Measurements from ENCODE around the gene LDLRAD4. TPM values are rescaled to one million over a fixed set of nuclear protein-coding genes. Genes with fewer than 3 reads are reported as not detected.

Gene LDLRAD4
- total RNA-seq, 2 donors from 2014 or later = 112 to 120 TPM

- DNase-seq = no peak
These were observed 395.3 kb downstream of the LDLRAD4 start for GRCh38 chr18:13613591-13614501.

GRCh38 chr18:13614641-13615288, 396.2 kb downstream of the LDLRAD4 start:
- ATAC-seq (peak; percentile 12), DNase-seq (no peak)
- no peaks in the 10 kb centered on the region for H3K9me3 ChIP-seq (ENCODE audit: control insufficient read depth, low read length, poor library complexity, severe bottlenecking)
- Mint-ChIP-seq H3K27ac (peak overlapping the region; percentile 99), H3K4me1 (peaks cover 61% of the 10 kb centered on the region), H3K36me3 (ENCODE audit: low read depth) (no peaks in the 10 kb centered on the region), H3K4me3 (peak overlapping the region; percentile 94), H3K27me3 (no peaks in the 10 kb centered on the region)

More at GRCh38 chr18:13613591-13614501, 395.3 kb downstream of the LDLRAD4 start:
- peaks cover 65% of the 10 kb centered on the region for H3K4me1 Mint-ChIP-seq
- no peak for ATAC-seq
- H3K4me3 Mint-ChIP-seq = peak overlapping the region; percentile 94
- no peaks in the 10 kb centered on the region for H3K27me3 Mint-ChIP-seq
- no peaks in the 10 kb centered on the region for H3K36me3 Mint-ChIP-seq (ENCODE audit: low read depth)
- peak overlapping the region; percentile 99 for H3K27ac Mint-ChIP-seq
- no peaks in the 10 kb centered on the region for H3K9me3 ChIP-seq (ENCODE audit: control insufficient read depth, low read length, poor library complexity, severe bottlenecking)

DNA sequence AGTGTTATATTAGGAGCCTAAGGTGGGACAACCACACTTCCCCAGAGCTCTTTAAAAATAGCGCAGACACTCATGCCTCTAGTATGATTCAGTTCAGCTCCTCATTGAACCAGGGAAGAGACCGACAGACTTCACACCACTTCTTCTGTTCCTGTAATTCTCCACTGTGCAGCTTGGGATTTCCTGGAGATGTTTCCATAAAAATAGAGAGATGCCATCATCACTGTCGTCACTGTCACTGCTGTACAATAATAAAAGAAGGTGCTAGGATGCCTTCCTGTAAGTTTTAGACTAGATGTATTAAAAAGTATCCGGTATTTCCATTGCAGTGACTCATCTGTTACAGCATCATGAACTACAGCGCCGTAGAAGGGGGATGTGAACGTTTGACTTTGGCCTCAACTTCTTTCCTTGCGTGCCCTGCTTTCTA, 396.9 kb downstream of the LDLRAD4 start:
- DNase-seq (no peak), ATAC-seq (no peak)
- Mint-ChIP-seq H3K36me3 (ENCODE audit: low read depth) (no peaks in the 10 kb centered on the region), H3K27ac (peak overlapping the region; percentile 99), H3K27me3 (no peaks in the 10 kb centered on the region), H3K4me3 (peak overlapping the region; percentile 94), H3K4me1 (peaks cover 60% of the 10 kb centered on the region)
- no peaks in the 10 kb centered on the region for H3K9me3 ChIP-seq (ENCODE audit: control insufficient read depth, low read length, poor library complexity, severe bottlenecking)

DNA sequence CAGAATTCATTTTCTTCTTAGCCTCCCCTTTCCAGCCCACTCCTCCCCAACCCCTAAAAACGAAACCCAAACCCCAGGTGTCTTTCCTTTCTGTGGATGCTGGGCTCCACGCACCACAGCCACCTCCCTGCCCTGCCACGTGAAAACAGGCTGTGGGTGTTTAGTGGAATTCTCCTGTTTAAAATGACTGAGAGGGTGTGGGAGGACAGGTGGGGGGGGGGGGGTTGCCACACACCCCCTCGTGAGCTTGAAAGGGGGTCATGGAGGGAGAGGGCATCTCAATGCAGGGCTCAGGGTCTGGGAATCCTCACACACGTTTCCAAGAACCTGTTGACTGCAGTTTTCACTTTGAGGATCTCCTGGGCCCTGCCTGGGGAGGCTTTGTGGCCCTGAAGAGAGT, 397.5 kb downstream of the LDLRAD4 start:
- ATAC-seq (no peak), DNase-seq (no peak)
- no peaks in the 10 kb centered on the region for H3K9me3 ChIP-seq (ENCODE audit: control insufficient read depth, low read length, poor library complexity, severe bottlenecking)
- peak overlapping the region; percentile 94 for H3K4me3 Mint-ChIP-seq
- H3K4me1 Mint-ChIP-seq = peaks cover 57% of the 10 kb centered on the region
- no peaks in the 10 kb centered on the region for H3K27me3 Mint-ChIP-seq
- peak overlapping the region; percentile 99 for H3K27ac Mint-ChIP-seq
- no peaks in the 10 kb centered on the region for H3K36me3 Mint-ChIP-seq (ENCODE audit: low read depth)

DNA sequence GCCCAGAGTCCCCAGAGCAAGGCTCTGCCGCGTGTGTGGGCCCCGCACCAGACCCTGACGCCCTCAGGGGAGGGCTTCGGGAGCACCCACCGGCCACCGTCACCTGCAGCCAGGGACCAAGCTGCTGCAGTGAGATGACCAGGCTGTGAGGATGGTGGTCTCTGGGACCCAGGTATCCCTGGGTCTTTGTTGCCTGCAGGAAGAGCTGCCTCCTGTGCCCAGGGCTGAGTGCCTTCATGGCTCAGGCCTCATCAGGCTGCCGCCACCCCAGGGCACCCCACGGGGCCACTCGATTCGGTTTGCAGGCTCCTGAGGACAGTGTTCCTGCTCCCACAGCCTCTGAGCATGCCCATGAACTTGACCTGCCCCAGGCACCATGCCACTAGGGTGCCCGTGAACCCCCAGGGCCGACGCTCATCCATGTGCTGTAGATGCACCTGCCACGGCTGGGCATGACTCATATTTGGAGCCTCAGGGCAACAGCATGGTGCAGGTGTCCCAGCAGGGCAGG, 398.0 kb downstream of the LDLRAD4 start:
- Mint-ChIP-seq H3K4me1 (peaks cover 51% of the 10 kb centered on the region), H3K4me3 (peak overlapping the region; percentile 94), H3K27me3 (no peaks in the 10 kb centered on the region), H3K36me3 (ENCODE audit: low read depth) (no peaks in the 10 kb centered on the region), H3K27ac (peak overlapping the region; percentile 99)
- ATAC-seq (no peak), DNase-seq (no peak)
- H3K9me3 ChIP-seq (ENCODE audit: control insufficient read depth, low read length, poor library complexity, severe bottlenecking) = no peaks in the 10 kb centered on the region

DNA sequence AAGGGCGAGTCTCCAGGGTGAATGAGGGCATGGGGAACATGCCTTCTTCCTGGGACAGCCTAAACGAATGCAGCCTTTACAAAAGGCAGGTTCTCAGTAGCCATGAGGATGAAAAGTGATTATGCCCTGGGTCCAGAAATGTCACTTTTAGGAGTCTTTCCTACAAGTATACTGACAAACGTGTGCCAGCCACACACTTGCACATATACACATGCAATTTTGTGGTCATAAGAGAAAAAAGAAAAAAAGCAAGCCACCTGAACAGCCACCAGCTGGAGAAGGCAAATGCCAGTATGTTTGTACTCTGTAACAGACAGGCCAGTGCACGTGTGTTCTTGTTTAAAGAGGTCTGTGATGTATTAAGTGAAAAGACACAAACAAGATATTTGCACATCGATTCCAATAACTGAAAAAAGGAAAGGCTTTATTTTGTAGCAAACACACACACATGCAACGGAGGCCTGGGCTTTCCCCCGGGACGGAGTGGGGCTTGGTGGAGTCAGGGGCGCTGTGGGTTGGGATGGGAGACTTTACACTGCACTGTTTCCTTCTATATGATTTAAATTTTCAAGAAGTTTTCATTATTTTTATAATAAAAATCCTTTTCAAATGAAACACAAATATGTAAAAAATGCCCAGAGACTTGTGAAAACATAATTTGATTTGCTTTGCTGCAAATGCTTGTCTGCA, 399.4 kb downstream of the LDLRAD4 start:
- Mint-ChIP-seq H3K36me3 (ENCODE audit: low read depth) (no peaks in the 10 kb centered on the region), H3K4me1 (peaks cover 37% of the 10 kb centered on the region), H3K27ac (peak overlapping the region; percentile 11), H3K4me3 (no peak overlapping the region), H3K27me3 (no peaks in the 10 kb centered on the region)
- H3K9me3 ChIP-seq (ENCODE audit: control insufficient read depth, low read length, poor library complexity, severe bottlenecking) = no peaks in the 10 kb centered on the region
- DNase-seq (no peak), ATAC-seq (no peak)

DNA sequence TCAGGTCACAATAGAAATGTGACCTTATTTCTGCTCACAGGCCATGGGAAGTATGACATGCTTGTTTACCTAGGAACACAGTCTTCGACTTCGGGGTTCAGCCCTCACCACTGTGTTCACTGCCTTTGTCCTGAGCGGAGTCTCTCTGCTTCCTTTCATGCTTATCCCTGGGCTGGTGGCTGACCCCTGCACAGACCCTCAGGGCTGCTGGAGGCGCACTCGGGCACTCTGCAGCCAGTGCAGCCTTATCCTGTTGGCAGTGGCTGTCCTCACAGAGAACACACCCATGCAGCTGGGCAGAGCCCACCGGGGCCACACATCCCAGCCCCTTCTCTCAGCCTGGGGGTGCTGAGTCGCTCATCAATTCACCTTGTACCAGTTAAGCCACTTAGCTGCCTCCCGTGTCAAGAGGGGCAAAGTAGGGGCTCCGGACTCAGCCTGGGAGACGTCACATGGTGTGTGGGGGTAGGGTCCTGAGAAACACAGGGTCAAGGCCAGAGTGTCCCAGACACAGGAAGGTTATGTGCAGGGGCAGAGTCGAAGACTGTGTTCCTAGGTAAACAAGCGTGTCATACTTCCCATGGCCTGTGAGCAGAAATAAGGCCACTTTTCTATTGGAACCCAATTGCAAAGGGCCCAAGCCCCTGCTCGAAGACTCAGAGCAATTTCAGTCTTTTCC, 400.3 kb downstream of the LDLRAD4 start:
- ATAC-seq (no peak), DNase-seq (no peak)
- H3K9me3 ChIP-seq (ENCODE audit: control insufficient read depth, low read length, poor library complexity, severe bottlenecking) = no peaks in the 10 kb centered on the region
- no peaks in the 10 kb centered on the region for H3K27me3 Mint-ChIP-seq
- no peaks in the 10 kb centered on the region for H3K36me3 Mint-ChIP-seq (ENCODE audit: low read depth)
- H3K27ac Mint-ChIP-seq = peak overlapping the region; percentile 63
- no peak overlapping the region for H3K4me3 Mint-ChIP-seq
- peaks cover 28% of the 10 kb centered on the region for H3K4me1 Mint-ChIP-seq

GRCh38 chr18:13619505-13620205, 401.1 kb downstream of the LDLRAD4 start:
- Mint-ChIP-seq H3K4me3 (no peak overlapping the region), H3K36me3 (ENCODE audit: low read depth) (no peaks in the 10 kb centered on the region), H3K27ac (no peak overlapping the region), H3K27me3 (no peaks in the 10 kb centered on the region), H3K4me1 (peaks cover 22% of the 10 kb centered on the region)
- DNase-seq (no peak), ATAC-seq (no peak)
- no peaks in the 10 kb centered on the region for H3K9me3 ChIP-seq (ENCODE audit: control insufficient read depth, low read length, poor library complexity, severe bottlenecking)

GRCh38 chr18:13620206-13620672, 401.7 kb downstream of the LDLRAD4 start:
- peaks cover 16% of the 10 kb centered on the region for H3K4me1 Mint-ChIP-seq
- H3K4me3 Mint-ChIP-seq = no peak overlapping the region
- no peaks in the 10 kb centered on the region for H3K36me3 Mint-ChIP-seq (ENCODE audit: low read depth)
- ATAC-seq = no peak
- H3K9me3 ChIP-seq (ENCODE audit: control insufficient read depth, low read length, poor library complexity, severe bottlenecking) = no peaks in the 10 kb centered on the region
- DNase-seq = no peak
- no peaks in the 10 kb centered on the region for H3K27me3 Mint-ChIP-seq
- no peak overlapping the region for H3K27ac Mint-ChIP-seq

GRCh38 chr18:13620818-13621445, 402.4 kb downstream of the LDLRAD4 start:
- DNase-seq = no peak
- Mint-ChIP-seq H3K4me3 (no peak overlapping the region), H3K27ac (no peak overlapping the region), H3K27me3 (no peaks in the 10 kb centered on the region), H3K4me1 (peaks cover 9% of the 10 kb centered on the region), H3K36me3 (ENCODE audit: low read depth) (no peaks in the 10 kb centered on the region)
- H3K9me3 ChIP-seq (ENCODE audit: control insufficient read depth, low read length, poor library complexity, severe bottlenecking) = no peaks in the 10 kb centered on the region
- ATAC-seq = no peak

- Mint-ChIP-seq H3K36me3 (ENCODE audit: low read depth) (no peaks in the 10 kb centered on the region), H3K27ac (no peak overlapping the region), H3K27me3 (no peaks in the 10 kb centered on the region), H3K4me1 (peaks cover 4% of the 10 kb centered on the region), H3K4me3 (no peak overlapping the region)
- no peaks in the 10 kb centered on the region for H3K9me3 ChIP-seq (ENCODE audit: control insufficient read depth, low read length, poor library complexity, severe bottlenecking)
- DNase-seq = no peak
- no peak for ATAC-seq
These were observed 402.9 kb downstream of the LDLRAD4 start for GRCh38 chr18:13621446-13621849.
